GM19193 (cell line): Measurements from ENCODE around the gene MYO3B.

Experiments used
- POLR2A ChIP-seq: IDR thresholded peaks from 4 replicates; pipeline ENCODE4 v1.6.1; 2011; ENCODE audit not compliant: insufficient read depth, insufficient read length; ENCODE audit errors: extremely low read depth

MYO3B gene

DNA sequence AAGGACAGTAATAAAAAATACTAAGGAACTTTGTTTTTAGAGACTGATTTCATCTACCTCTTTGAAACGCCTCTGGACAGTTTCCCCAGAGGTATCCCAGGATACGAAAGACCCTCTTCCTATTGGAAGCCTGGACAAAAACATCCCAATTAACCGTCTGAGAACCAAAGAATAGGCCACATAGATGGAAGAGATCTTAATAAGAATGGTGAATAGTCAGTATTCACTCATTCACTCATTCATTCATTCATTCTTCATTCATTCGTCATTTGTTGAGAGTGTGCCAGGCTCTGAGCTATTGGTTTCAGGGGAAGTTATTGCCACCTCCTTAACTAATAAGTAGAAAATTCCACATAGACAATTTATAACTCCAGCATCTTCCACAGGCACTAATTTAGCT lies 464.0 kb downstream of the MYO3B start:
- TF ChIP-seq POLR2A, result no peak

DNA sequence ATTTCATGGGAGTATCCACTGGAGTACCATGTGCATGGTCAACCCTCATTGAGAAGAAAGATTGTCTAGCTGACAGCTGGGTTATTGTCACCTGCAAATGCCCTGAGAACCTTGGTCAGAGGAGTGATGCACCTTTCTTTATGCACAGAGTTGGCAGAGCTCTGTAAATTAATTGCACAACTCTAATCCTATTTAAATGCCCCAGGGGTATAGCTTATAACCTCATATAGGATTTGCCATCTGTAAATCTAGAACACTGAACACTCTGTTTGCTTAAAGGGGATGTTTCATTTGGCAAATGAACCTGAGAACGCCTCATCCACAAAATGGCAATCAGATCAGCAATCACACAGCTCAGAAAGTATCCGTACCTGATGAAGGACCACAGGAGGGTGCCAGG lies 465.4 kb downstream of the MYO3B start:
- no peak for TF ChIP-seq POLR2A

DNA sequence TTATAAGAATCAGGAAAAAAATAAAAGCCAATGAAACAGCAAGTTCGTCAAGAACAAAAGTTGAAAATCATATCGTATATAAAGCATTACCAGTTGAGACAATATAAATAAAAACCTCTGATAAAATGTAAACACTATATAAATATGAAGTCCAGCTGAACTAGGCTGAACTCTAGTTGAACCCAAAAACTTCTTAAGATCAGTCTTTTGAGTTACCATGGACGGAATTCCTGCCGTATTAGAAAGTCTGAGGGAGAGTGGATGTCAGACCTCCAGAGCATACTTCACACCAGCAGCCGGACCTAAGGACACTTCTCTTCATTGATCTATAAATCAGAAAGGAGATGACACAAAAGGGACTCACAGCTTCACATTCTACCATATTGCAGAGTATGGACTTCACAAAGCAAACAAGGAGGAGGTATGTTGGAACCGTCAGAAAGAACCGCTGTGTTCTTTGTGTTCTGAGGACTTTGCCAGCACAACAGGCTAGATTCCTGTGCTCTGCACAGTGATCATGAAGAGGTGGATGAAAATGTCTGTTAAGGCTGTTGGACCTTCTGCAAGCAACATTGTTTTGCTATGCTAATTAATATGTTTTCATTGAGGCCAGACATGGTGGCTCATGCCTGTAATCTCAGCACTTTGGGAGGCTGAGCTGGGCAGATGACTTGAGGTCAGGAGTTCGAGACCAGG lies 469.9 kb downstream of the MYO3B start:
- no peak for TF ChIP-seq POLR2A

DNA sequence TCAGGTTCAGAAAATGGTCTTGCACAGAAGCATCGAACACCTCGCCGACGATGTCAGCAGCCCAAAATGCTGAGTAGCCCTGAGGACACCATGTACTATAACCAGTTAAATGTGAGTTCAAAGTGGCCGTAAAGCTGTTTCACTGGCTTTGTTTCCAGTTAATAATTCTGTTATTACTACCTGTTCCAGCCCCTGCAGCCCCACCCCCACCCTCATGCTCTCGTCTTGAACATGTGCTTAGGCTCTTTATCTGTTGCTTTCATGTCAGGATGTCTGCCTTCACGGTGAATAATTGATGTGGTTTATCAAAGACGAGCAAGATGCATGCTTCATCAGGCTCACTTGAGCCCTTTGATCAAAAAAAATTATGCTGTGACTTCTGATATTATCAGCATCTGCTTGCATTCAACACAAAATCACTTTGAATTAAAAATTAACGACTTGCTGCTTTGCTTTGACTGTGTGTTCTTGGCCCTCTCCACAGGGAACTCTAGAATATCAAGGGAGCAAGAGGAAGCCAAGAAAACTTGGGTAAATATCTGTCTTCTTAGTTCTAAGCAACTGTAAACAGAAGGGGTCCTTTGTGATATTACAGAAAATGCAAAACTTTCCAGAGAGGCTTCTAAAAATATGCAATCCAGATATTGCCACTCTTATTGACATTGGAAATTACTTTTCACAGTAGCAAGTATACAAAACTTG lies 473.8 kb downstream of the MYO3B start:
- TF ChIP-seq POLR2A, result no peak

DNA sequence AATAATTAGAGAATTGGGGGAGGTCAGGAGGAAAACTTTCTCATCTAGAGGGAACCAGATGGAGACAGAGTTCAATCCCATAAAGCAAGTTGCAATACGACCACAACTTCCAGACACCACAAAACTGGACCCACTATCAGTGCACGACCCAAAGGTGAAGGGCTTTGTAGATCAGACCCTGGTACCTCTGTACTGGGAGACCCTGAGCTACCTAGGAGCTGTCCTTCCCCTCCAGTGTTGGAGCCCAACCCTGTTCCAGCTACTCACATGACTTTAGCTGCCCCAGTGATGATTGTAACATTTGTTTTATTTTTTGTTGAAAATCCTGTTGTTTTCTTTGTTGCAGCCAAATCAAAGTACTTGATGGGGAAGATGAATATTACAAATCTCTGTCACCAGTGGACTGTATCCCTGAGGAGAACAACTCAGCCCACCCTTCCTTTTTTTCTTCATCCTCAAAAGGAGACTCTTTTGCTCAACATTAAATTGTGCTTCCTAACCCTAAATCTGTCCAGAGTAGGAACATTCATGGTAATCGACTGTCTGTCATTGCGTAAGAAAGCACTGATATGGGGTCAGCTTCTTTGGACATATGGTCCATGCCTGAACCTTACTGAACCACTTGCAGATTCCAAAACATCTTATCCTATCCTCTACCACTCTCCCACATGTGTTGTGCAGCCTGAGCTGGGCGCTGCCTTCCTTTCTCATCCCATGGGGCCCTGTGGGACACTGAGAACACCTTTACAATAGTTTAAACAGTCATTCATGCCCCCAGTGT lies 474.9 kb downstream of the MYO3B start:
- TF ChIP-seq POLR2A, result no peak

DNA sequence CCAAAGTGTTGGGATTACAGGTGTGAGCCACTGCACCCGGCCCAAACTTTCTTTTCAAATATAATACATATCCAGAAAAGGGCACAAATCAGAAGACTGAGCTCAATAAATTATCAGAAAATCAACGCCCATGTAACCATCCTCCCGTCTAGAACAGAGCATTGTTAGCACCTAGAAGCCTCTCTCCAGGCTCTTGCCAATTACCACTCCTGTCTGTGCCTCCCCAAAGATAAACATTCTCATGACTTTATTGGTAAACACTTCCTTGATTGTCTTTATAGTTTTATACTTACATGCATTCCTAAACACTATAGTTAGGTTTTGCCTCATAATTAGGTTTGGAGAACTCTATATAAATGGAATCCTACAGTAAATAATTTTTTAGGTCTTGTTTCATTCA lies 478.7 kb downstream of the MYO3B start:
- TF ChIP-seq POLR2A, result no peak

DNA sequence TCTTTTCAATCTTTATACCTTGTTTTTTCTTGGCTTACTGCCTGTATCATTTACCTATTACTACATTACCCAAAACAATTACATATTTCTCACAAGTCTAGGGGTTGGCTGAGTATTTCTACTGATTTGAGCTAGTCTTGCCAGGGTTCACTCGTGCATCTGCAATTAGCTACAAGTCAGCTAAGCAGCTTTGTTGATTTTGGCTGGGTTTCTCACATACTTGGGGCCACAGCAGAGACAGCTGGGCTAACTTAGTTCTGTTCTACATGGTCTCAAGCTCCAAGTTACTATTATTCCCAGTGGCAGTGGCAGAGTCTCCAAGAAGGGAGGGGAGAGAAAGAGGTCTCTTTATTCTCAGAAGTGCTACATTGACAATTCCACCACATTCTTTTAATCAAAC lies 482.5 kb downstream of the MYO3B start:
- TF ChIP-seq POLR2A, result no peak

DNA sequence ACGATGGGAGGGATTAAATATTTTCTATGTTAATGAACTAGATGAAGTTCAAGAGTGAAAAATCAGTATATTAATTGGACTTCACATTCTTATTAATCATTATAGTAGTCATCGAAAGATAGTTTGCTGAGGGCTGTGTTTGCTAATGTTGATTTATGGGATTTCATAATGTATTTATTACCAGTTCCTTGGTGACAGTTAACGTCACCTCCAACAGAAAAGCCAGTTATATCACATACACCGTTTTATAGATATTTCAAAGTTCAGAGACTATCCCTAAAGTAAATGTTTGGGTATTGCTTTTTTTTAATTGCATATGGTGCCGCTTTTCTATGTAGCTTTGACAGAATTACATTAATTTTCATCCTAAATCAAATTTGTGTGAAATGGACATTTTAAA lies 487.8 kb downstream of the MYO3B start:
- no peak for TF ChIP-seq POLR2A

DNA sequence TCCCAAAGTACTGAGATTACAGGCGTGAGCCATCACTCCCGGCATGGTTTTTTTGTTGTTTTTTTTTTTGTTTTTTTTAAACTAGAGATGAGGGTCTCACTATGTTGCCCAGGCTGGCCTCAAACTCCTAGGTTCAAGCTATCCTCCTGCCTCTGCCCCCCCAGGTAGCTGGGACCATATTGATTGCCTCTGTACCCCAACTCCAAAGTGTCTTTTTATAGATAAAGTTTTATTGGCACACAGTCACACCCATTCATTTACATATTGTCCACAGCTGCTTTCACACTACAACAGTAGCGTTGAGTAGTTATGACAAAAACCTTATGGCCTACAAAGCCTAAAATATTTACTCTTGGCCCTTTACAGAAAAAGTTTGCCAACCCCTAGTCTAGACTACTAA lies 492.0 kb downstream of the MYO3B start:
- TF ChIP-seq POLR2A, result no peak

DNA sequence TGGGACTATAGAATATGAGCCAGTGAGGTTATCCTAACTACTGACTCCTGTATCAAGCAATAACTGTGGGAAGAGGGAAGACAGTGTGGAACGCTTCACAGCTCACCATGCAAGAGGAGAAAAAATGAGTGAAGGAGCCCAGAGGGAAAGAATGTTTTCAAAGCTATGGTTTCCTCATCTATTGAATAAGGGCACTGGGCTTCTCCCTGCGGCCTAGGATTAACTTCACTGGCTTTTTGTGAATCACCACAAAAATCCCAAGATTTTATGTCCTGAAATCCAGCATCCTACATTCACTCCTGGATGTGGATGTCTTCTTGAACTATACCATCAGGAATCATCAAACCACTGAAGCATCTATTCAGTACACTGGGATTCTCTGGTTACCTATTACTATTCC lies 492.7 kb downstream of the MYO3B start:
- no peak for TF ChIP-seq POLR2A

DNA sequence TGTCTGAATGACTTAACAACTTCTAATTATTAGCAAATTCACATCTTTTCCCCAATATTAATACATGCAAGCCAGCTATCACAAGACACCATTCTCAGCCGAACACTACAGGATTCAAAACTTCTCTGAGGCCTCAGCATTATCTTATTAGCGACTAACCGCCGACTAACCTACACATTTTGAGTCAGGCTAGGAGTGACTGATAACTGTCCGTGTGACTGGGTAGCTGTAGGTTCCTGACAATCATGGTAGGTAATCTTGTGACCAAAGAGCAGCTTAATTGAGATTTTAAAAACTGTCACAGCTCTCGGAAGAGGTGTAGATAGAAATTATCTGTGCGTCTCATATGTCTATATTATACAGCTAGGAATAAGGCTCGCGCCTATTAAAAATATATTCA lies 493.1 kb downstream of the MYO3B start:
- TF ChIP-seq POLR2A, result no peak

DNA sequence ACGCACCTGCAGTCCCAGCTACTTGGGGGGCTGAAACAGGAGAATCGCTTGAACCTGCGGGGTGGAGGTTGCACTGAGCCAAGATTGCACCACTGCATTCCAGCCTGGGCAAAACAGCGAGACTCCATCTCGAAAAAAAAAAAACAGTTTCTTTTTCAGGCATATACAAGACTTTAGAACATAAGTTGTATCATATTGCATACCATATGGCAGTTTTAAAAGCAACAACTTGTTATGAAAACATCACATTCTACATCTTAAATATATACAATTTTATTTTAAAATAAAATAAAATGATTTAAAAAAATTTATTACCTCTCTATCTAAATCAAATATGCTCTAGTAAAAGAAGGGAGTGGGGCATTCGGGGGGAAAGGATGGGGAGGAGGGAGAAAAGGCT lies 497.8 kb downstream of the MYO3B start:
- TF ChIP-seq POLR2A, result no peak

DNA sequence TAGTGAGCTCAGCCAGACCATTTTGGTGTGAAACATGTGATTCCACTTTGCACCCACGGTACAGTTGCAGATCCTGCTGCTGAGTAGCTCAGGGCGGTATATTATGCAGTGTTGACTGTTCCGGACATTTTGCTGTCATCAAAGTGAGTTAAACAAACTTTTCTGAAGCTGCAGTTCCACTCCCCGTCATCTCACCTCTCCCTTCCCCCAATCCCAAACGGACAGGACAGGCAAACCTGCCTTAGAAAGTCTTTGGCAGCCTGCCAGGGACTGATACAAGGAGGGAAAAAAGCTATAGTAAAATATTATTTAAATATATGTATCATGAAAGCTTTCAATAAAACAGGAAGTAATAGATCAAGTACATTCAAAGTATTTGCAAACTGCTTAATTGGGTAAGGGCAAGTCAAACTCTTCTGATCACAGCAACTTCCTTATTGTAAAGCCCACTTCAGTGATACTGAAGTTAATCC lies 501.7 kb downstream of the MYO3B start:
- TF ChIP-seq POLR2A, result no peak

DNA sequence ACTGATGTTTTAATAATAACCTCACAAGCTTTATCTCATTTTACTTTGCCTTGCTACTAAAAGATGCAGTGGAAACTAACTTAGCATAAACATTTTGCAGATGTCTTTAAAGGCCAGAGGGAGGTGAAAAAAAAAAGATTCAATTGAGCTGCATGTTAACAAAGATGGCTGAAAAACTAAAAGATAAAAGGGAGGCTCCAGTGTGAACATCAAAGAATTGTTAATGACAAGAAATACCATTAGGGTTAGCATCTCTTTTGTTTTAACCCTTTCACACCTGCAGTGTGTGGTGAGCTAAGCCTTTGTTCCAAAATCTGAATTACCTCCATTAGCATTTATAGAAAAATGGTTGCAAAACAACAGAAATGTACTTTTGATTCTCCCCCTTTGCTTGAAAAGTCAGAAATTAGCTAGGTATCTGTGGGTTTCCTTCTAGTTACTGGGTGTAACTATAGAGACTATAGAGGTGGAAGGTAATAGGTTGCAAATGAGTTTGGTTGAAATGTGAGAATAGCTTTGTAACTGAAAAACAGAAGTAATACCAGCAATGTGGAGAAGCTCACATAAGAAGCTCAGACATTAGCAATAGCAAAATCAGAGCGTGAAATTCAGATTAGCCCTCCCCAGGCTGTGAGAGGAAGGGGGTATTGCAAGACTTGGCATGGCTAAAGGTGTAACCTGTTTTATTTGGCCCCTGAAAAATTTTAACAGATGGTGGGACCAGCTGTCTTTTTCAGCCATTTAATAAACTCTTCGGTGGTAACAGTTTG lies 502.4 kb downstream of the MYO3B start:
- TF ChIP-seq POLR2A, result no peak

DNA sequence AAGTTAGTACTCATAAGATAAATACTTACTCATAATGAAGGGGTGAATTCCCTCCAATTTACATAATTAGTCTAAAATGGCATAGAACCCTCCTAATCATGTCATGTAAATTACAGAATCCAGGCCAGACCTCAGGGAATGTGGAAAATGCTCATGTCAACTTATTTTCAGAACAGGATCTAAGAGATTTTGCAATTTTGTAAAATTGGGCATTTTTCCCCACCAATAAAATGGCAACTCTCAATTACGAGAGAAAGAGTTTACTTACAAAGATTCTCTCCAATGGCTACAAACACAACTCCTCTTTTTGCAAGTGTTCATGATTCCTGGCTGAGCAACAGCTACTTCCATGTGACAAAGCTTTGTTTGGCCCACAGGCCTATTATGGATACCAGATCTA lies 503.4 kb downstream of the MYO3B start:
- no peak for TF ChIP-seq POLR2A
